HCT116 (cell line): Measurements from ENCODE around the gene SH3GL3. TPM values are rescaled to one million over a fixed set of nuclear protein-coding genes. Genes with fewer than 3 reads are reported as not detected.

Source experiments
- ATAC-seq: fragments of 200-7000 bp; cut with Tn5 transposase; 2 replicates; pipeline ENCODE4 v1.9.1; 2020; ENCODE audit warnings: mild to moderate bottlenecking, moderate library complexity
- BruUV-seq: library from RNA; stranded (reverse); fragments of 400-500 nt; replicated peaks from 2 replicates; lab custom pipeline; 2021; lab: Mats Ljungman, UMichigan
- CTCF ChIA-PET: fragments of 300-600 bp; sonication (Branson Sonifier 250); formaldehyde crosslinking; loops from one replicate; lab custom pipeline; 2021; ENCODE audit warnings: antibody characterized with exemption; lab: Charles Lee
- POLR2A ChIA-PET: fragments of 300-600, 350-600 bp; sonication (Branson Sonifier 250); formaldehyde crosslinking; loops from one replicate; lab custom pipeline; 2021; ENCODE audit warnings: antibody characterized with exemption; lab: Charles Lee
- RAD21 ChIA-PET, 2 experiments: fragments of 300-600 bp; sonication (Branson Sonifier 250); formaldehyde crosslinking; loops; one replicate each; lab custom pipeline; 2023; ENCODE audit warnings: low total read pairs in 2 of 2; ENCODE audit not compliant: uncharacterized antibody in 2 of 2, unreplicated experiment in 2 of 2, low non-redundant PET in 1 of 2; lab: Charles Lee
- DNase-seq: peaks from one replicate; pipeline ENCODE4 v3.0.0-alpha.2; 2010; ENCODE audit warnings: low read depth, low spot score
- H2AFZ ChIP-seq: fragments of 200-600 bp; shearing (Covaris generic), sonication (generic); 2 replicates; pipeline ENCODE4 v1.6.1; 2017; ENCODE audit warnings: low read depth, mixed run types, mixed read lengths, antibody characterized with exemption, low read length; ENCODE audit not compliant: poor library complexity, severe bottlenecking
- H3K27ac ChIP-seq: 2 replicates; pipeline ENCODE4 v1.5.1; 2012; ENCODE audit warnings: low read depth, low read length
- H3K27me3 ChIP-seq: fragments of 200-600 bp; sonication (generic); 2 replicates; pipeline ENCODE4 v1.6.1; 2016; ENCODE audit warnings: mixed run types, low read length, mixed read lengths; ENCODE audit not compliant: insufficient read depth
- H3K36me3 ChIP-seq, 2 experiments: fragments of 200-500 bp in 1 of 2; fragments of 200-600 bp in 1 of 2; sonication (Bioruptor generic) in 1 of 2; sonication (generic) in 1 of 2; 2 replicates each; pipeline versions ENCODE4 v1.5.1 to v1.6.1; 2014 to 2016; ENCODE audit warnings: low read length in 2 of 2, inconsistent platforms in 1 of 2, mixed read lengths in 1 of 2, mixed run types in 1 of 2; ENCODE audit not compliant: insufficient read depth in 2 of 2, control insufficient read depth in 1 of 2
- H3K4me1 ChIP-seq, 2 experiments: fragments of 200-600 bp in 1 of 2; sonication (generic) in 1 of 2; 2 replicates each; pipeline versions ENCODE4 v1.5.1 to v1.6.1; 2012 to 2017; ENCODE audit warnings: low read length in 2 of 2, inconsistent platforms in 1 of 2, mild to moderate bottlenecking in 1 of 2, mixed read lengths in 1 of 2, mixed run types in 1 of 2, moderate library complexity in 1 of 2; ENCODE audit not compliant: insufficient read depth in 2 of 2, control insufficient read depth in 1 of 2
- H3K4me2 ChIP-seq: fragments of 200-600 bp; sonication (generic); 2 replicates; pipeline ENCODE4 v1.6.1; 2017; ENCODE audit warnings: mixed run types, low read length, mixed read lengths
- H3K4me3 ChIP-seq, 2 experiments: fragments of 200-600 bp in 1 of 2; sonication (generic) in 1 of 2; replicated peaks in 1 of 2; 2 replicates each; pipeline ENCODE4 v1.5.1; 2011 to 2016; ENCODE audit warnings: low read length in 2 of 2, control low read depth in 1 of 2, low read depth in 1 of 2, mild to moderate bottlenecking in 1 of 2, mixed read lengths in 1 of 2, mixed run types in 1 of 2
- H3K79me2 ChIP-seq: fragments of 200-600 bp; sonication (generic); 2 replicates; pipeline ENCODE4 v1.6.1; 2017; ENCODE audit warnings: mild to moderate bottlenecking, mixed run types, low read length, moderate library complexity, mixed read lengths; ENCODE audit not compliant: insufficient read depth
- H3K9ac ChIP-seq: fragments of 200-600 bp; sonication (generic); 2 replicates; pipeline ENCODE4 v1.6.1; 2016; ENCODE audit warnings: low read length, mixed read lengths
- H3K9me2 ChIP-seq: fragments of 200-600 bp; sonication (generic), shearing (Covaris generic); 2 replicates; pipeline ENCODE4 v1.6.1; 2017; ENCODE audit warnings: mixed run types, mild to moderate bottlenecking, moderate library complexity; ENCODE audit not compliant: insufficient read depth
- H3K9me3 ChIP-seq, 2 experiments: fragments of 200-500 bp in 1 of 2; fragments of 200-600 bp in 1 of 2; sonication (Bioruptor generic) in 1 of 2; sonication (generic) in 1 of 2; 2 replicates each; pipeline ENCODE4 v1.6.1; 2014 to 2017; ENCODE audit warnings: low read length in 2 of 2, mixed read lengths in 2 of 2, inconsistent platforms in 1 of 2, low read depth in 1 of 2, mild to moderate bottlenecking in 1 of 2, mixed run types in 1 of 2, moderate library complexity in 1 of 2; ENCODE audit not compliant: control insufficient read depth in 1 of 2, insufficient read depth in 1 of 2
- H4K20me1 ChIP-seq: fragments of 200-600 bp; sonication (generic), shearing (Covaris generic); 2 replicates; pipeline ENCODE4 v1.6.1; 2017; ENCODE audit warnings: mixed run types, mild to moderate bottlenecking, moderate library complexity; ENCODE audit not compliant: insufficient read depth
- CBX3 ChIP-seq: IDR thresholded peaks from 2 replicates; pipeline ENCODE4 v1.6.1; 2012; ENCODE audit warnings: low read depth
- FOSL1 ChIP-seq: IDR thresholded peaks from 2 replicates; pipeline ENCODE4 v1.6.1; 2012; ENCODE audit warnings: low read depth
- JUND ChIP-seq: IDR thresholded peaks from 2 replicates; pipeline ENCODE4 v1.6.1; 2012
- MAX ChIP-seq: IDR thresholded peaks from 2 replicates; pipeline ENCODE4 v1.6.1; 2012
- RAD21 ChIP-seq: IDR thresholded peaks from 2 replicates; pipeline ENCODE4 v1.6.1; 2012; ENCODE audit warnings: low read depth, mild to moderate bottlenecking
- REST ChIP-seq: IDR thresholded peaks from 2 replicates; pipeline ENCODE4 v1.6.1; 2012; ENCODE audit warnings: low read depth
- SRF ChIP-seq: IDR thresholded peaks from 2 replicates; pipeline ENCODE4 v1.6.1; 2012; ENCODE audit warnings: low read depth
- TCF7L2 ChIP-seq: IDR thresholded peaks from 2 replicates; pipeline ENCODE4 v1.7.0; 2011; ENCODE audit warnings: borderline replicate concordance, inconsistent platforms; ENCODE audit not compliant: insufficient read depth, insufficient read length; ENCODE audit errors: extremely low read depth
- intact Hi-C: fragments of 100-400 bp; cut with micrococcal nuclease; formaldehyde crosslinking; loops from 2 replicates; pipeline ENCODE4 v1.10.0; 2022
- total RNA-seq: library from RNA; stranded (reverse); gene quantifications from one replicate; pipeline ENCODE4 v1.2.1, GENCODE V29; 2021; ENCODE audit not compliant: unreplicated experiment

The SH3GL3 gene
- total RNA-seq, 1 experiment from 2014 or later, result 1.3 TPM

GRCh38 chr15:83424101-83424500 lies 23.0 kb upstream of the SH3GL3 start:
- H3K27me3 ChIP-seq, result no peaks in the 10 kb centered on the region
- H2AFZ ChIP-seq, result no peak overlapping the region
- no peak for TF ChIP-seq TCF7L2
- TF ChIP-seq REST, result no peak
- TF ChIP-seq MAX, result no peak
- no peak for TF ChIP-seq SRF
- no peak for TF ChIP-seq JUND
- no peak for TF ChIP-seq FOSL1
- TF ChIP-seq RAD21, result no peak
- no peak for TF ChIP-seq CBX3
- TF ChIP-seq, all 23 proteins: peak for 0
- H3K79me2 ChIP-seq, result no peaks in the 10 kb centered on the region
- no peak overlapping the region for H3K9ac ChIP-seq
- no peaks in the 10 kb centered on the region for H4K20me1 ChIP-seq
- no peaks in the 10 kb centered on the region for H3K4me1 ChIP-seq
- RAD21 ChIA-PET, result no interaction called here
- no TSS peak for BruUV-seq
- H3K36me3 ChIP-seq, result no peaks in the 10 kb centered on the region
- POLR2A ChIA-PET, result no interaction called here
- CTCF ChIA-PET, result interaction anchor here (1.7 kb wide), 1 partner anchor 13 kb away, joined by 5 read pairs; no protein-coding TSS in a partner anchor
- intact Hi-C loops, result no loop called here
- no peak overlapping the region for H3K27ac ChIP-seq
- no peak for DNase-seq
- H3K9me3 ChIP-seq, result no peaks in the 10 kb centered on the region
- no peak for ATAC-seq
- H3K9me2 ChIP-seq, result no peaks in the 10 kb centered on the region
- no peak overlapping the region for H3K4me3 ChIP-seq
- H3K4me2 ChIP-seq, result no peak overlapping the region
